ENCODE results near the gene MINDY4.
"Not testable (repeated sequence)": the region's sequence is repeated elsewhere in the genome, so short reads cannot be mapped to it uniquely, and the experiment has no call there.

MINDY4 gene

GRCh38 chr7:30804078-30804661 lies 33.0 kb downstream of the MINDY4 start:
- peak; percentile 54 for DNase-seq (ENCODE audit: low read depth, low spot score)

GRCh38 chr7:30805081-30805691 lies 34.0 kb downstream of the MINDY4 start:
- no peak for DNase-seq (ENCODE audit: low read depth, low spot score)

- no peak for DNase-seq (ENCODE audit: low read depth, low spot score)
These were observed 34.7 kb downstream of the MINDY4 start for GRCh38 chr7:30805931-30806330.

GRCh38 chr7:30807477-30807876 lies 36.3 kb downstream of the MINDY4 start:
- not testable (repeated sequence) for DNase-seq (ENCODE audit: low read depth, low spot score)

- not testable (repeated sequence) for DNase-seq (ENCODE audit: low read depth, low spot score)
These were observed 36.7 kb downstream of the MINDY4 start for GRCh38 chr7:30807941-30808340.

- DNase-seq (ENCODE audit: low read depth, low spot score), result no peak
These were observed 39.8 kb downstream of the MINDY4 start for GRCh38 chr7:30810986-30811385.

GRCh38 chr7:30812676-30813075 lies 41.5 kb downstream of the MINDY4 start:
- no peak for DNase-seq (ENCODE audit: low read depth, low spot score)

- DNase-seq (ENCODE audit: low read depth, low spot score), result no peak
These were observed 42.2 kb downstream of the MINDY4 start for GRCh38 chr7:30813466-30813865.

GRCh38 chr7:30814700-30815387 lies 43.6 kb downstream of the MINDY4 start:
- DNase-seq (ENCODE audit: low read depth, low spot score), result no peak

GRCh38 chr7:30815388-30815854 lies 44.2 kb downstream of the MINDY4 start:
- DNase-seq (ENCODE audit: low read depth, low spot score), result no peak

- no peak for DNase-seq (ENCODE audit: low read depth, low spot score)
These were observed 44.9 kb downstream of the MINDY4 start for GRCh38 chr7:30815951-30816644.

- DNase-seq (ENCODE audit: low read depth, low spot score), result no peak
These were observed 45.6 kb downstream of the MINDY4 start for GRCh38 chr7:30816645-30817370.

- DNase-seq (ENCODE audit: low read depth, low spot score), result no peak
These were observed 46.2 kb downstream of the MINDY4 start for GRCh38 chr7:30817371-30817767.

GRCh38 chr7:30824821-30825720 lies 53.9 kb downstream of the MINDY4 start:
- DNase-seq (ENCODE audit: low read depth, low spot score), result no peak

- DNase-seq (ENCODE audit: low read depth, low spot score), result no peak
These were observed 55.0 kb downstream of the MINDY4 start for GRCh38 chr7:30826181-30826580.

- no peak for DNase-seq (ENCODE audit: low read depth, low spot score)
These were observed 57.4 kb downstream of the MINDY4 start for GRCh38 chr7:30828591-30828990.

- DNase-seq (ENCODE audit: low read depth, low spot score), result no peak
These were observed 58.3 kb downstream of the MINDY4 start for GRCh38 chr7:30829471-30829870.

GRCh38 chr7:30831227-30831626 lies 60.0 kb downstream of the MINDY4 start:
- no peak for DNase-seq (ENCODE audit: low read depth, low spot score)

- DNase-seq (ENCODE audit: low read depth, low spot score), result no peak
These were observed 60.7 kb downstream of the MINDY4 start for GRCh38 chr7:30831936-30832335.

- not testable (repeated sequence) for DNase-seq (ENCODE audit: low read depth, low spot score)
These were observed 62.9 kb downstream of the MINDY4 start for GRCh38 chr7:30834017-30834674.
